ENCODE results near the gene HTR7.
A peak's percentile ranks its signal among the peaks of the same experiment; 100 is the strongest.
"Not testable (repeated sequence)": the region's sequence is repeated elsewhere in the genome, so short reads cannot be mapped to it uniquely, and the experiment has no call there.

Gene HTR7

GRCh38 chr10:90856964-90857634 lies 740 bp downstream of the HTR7 start:
- DNase-seq: peak; percentile 65

- DNase-seq: no peak
Measured at GRCh38 chr10:90856261-90856660, 1.6 kb downstream of the HTR7 start.

- no peak for DNase-seq
Measured at GRCh38 chr10:90855126-90855525, 2.7 kb downstream of the HTR7 start.

- no peak for DNase-seq
Measured at GRCh38 chr10:90849956-90850749, 7.7 kb downstream of the HTR7 start.

- no peak for DNase-seq
Measured at GRCh38 chr10:90847436-90847835, 10.4 kb downstream of the HTR7 start.

- DNase-seq: no peak
Measured at GRCh38 chr10:90846746-90847145, 11.1 kb downstream of the HTR7 start.

- DNase-seq: no peak
Measured at GRCh38 chr10:90845726-90846125, 12.1 kb downstream of the HTR7 start.

- DNase-seq: no peak
Measured at GRCh38 chr10:90842725-90843124, 15.1 kb downstream of the HTR7 start.

GRCh38 chr10:90837486-90837885 lies 20.4 kb downstream of the HTR7 start:
- DNase-seq: no peak

- no peak for DNase-seq
Measured at GRCh38 chr10:90834326-90834725, 23.5 kb downstream of the HTR7 start.

- no peak for DNase-seq
Measured at GRCh38 chr10:90832111-90832510, 25.7 kb downstream of the HTR7 start.

- no peak for DNase-seq
Measured at GRCh38 chr10:90822508-90822907, 35.3 kb downstream of the HTR7 start.

GRCh38 chr10:90821864-90822263 lies 36.0 kb downstream of the HTR7 start:
- not testable (repeated sequence) for DNase-seq

GRCh38 chr10:90819911-90820310 lies 37.9 kb downstream of the HTR7 start:
- DNase-seq: no peak

- no peak for DNase-seq
Measured at GRCh38 chr10:90818736-90819135, 39.1 kb downstream of the HTR7 start.

GRCh38 chr10:90817128-90817889 lies 40.5 kb downstream of the HTR7 start:
- DNase-seq: no peak

GRCh38 chr10:90816466-90816865 lies 41.4 kb downstream of the HTR7 start:
- no peak for DNase-seq

- no peak for DNase-seq
Measured at GRCh38 chr10:90813594-90814365, 44.1 kb downstream of the HTR7 start.

GRCh38 chr10:90807106-90807505 lies 50.7 kb downstream of the HTR7 start:
- DNase-seq: not testable (repeated sequence)

GRCh38 chr10:90806677-90807076 lies 51.2 kb downstream of the HTR7 start:
- DNase-seq: no peak

- no peak for DNase-seq
Measured at GRCh38 chr10:90805206-90805605, 52.6 kb downstream of the HTR7 start.

- DNase-seq: no peak
Measured at GRCh38 chr10:90804354-90804753, 53.5 kb downstream of the HTR7 start.

- no peak for DNase-seq
Measured at GRCh38 chr10:90801608-90802007, 56.2 kb downstream of the HTR7 start.

Measured in eye (tissue), 1 donor.